NB4 (cell line): ENCODE data around the gene OR13J1.

ENCODE experiments used
- CTCF ChIP-seq: IDR thresholded peaks from one replicate; pipeline ENCODE4 v1.5.1; 2012; ENCODE audit warnings: low read depth, low read length
- MAX ChIP-seq: IDR thresholded peaks from 2 replicates; pipeline ENCODE4 v1.6.1; 2011; ENCODE audit warnings: low read depth, low read length
- MYC ChIP-seq: IDR thresholded peaks from 2 replicates; pipeline ENCODE4 v1.6.1; 2011; ENCODE audit warnings: low read depth, low read length
- POLR2A ChIP-seq: IDR thresholded peaks from 2 replicates; pipeline ENCODE4 v1.6.1; 2011; ENCODE audit warnings: mild to moderate bottlenecking; ENCODE audit not compliant: insufficient read length; ENCODE audit errors: extremely low read depth

- TF ChIP-seq MAX = no peak
- no peak for TF ChIP-seq CTCF
- no peak for TF ChIP-seq POLR2A
- TF ChIP-seq MYC = no peak
These were observed 39.7 kb upstream of the OR13J1 start for GRCh38 chr9:35909687-35910612.
